ENCODE data around the gene OSTN. TPM values are rescaled to one million over a fixed set of nuclear protein-coding genes. Genes with fewer than 3 reads are reported as not detected.

OSTN gene
- total and polyA plus RNA-seq, 2 of the 13 experiments (the other 11 are each of a cell fraction or from before 2014, with no cell fraction given): not detected

DNA sequence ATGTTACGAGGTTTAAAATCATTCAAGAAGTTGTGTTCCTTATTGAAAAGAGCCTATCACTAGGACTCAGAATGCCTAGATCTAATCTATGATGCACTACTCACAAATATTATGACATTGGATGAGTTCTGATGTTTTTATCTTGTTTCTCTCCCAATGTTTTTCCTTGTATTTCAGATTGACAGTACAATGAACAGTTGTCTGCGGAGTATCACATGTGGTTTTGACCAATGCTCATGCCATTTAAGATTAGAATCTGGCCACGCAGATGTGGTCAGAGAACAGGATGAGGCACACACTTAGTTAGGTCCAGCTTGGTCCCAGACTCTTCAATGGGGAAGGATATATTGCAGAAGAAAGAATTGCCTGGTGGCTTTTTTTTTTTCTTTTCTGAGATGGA, 104.6 kb downstream of the OSTN start:
- no peak overlapping the region for H2AFZ ChIP-seq (ENCODE audit: low read length)
- TF ChIP-seq, protein P1, sequence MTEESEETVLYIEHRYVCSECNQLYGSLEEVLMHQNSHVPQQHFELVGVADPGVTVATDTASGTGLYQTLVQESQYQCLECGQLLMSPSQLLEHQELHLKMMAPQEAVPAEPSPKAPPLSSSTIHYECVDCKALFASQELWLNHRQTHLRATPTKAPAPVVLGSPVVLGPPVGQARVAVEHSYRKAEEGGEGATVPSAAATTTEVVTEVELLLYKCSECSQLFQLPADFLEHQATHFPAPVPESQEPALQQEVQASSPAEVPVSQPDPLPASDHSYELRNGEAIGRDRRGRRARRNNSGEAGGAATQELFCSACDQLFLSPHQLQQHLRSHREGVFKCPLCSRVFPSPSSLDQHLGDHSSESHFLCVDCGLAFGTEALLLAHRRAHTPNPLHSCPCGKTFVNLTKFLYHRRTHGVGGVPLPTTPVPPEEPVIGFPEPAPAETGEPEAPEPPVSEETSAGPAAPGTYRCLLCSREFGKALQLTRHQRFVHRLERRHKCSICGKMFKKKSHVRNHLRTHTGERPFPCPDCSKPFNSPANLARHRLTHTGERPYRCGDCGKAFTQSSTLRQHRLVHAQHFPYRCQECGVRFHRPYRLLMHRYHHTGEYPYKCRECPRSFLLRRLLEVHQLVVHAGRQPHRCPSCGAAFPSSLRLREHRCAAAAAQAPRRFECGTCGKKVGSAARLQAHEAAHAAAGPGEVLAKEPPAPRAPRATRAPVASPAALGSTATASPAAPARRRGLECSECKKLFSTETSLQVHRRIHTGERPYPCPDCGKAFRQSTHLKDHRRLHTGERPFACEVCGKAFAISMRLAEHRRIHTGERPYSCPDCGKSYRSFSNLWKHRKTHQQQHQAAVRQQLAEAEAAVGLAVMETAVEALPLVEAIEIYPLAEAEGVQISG (CRISPR knock-in tag; IDR thresholded peaks at IDR 0.05): no peak
- TF ChIP-seq KDM6A (CRISPR knock-in tag; IDR thresholded peaks at IDR 0.05; ENCODE audit: low read depth) (no peak), PHF20 (CRISPR knock-in tag; IDR thresholded peaks at IDR 0.05) (no peak), NFRKB (IDR thresholded peaks at IDR 0.05) (no peak), CENPT (CRISPR knock-in tag; IDR thresholded peaks at IDR 0.05; ENCODE audit: low read depth) (no peak), HIVEP1 (CRISPR knock-in tag; IDR thresholded peaks at IDR 0.05) (no peak)
- TF ChIP-seq, protein P2, sequence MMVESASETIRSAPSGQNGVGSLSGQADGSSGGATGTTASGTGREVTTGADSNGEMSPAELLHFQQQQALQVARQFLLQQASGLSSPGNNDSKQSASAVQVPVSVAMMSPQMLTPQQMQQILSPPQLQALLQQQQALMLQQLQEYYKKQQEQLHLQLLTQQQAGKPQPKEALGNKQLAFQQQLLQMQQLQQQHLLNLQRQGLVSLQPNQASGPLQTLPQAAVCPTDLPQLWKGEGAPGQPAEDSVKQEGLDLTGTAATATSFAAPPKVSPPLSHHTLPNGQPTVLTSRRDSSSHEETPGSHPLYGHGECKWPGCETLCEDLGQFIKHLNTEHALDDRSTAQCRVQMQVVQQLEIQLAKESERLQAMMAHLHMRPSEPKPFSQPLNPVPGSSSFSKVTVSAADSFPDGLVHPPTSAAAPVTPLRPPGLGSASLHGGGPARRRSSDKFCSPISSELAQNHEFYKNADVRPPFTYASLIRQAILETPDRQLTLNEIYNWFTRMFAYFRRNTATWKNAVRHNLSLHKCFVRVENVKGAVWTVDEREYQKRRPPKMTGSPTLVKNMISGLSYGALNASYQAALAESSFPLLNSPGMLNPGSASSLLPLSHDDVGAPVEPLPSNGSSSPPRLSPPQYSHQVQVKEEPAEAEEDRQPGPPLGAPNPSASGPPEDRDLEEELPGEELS (CRISPR knock-in tag; IDR thresholded peaks at IDR 0.05): no peak
- DNase-seq (ENCODE audit: low spot score) (no peak), ATAC-seq (no peak), FAIRE-seq (no peak)
- CTCF ChIA-PET (ENCODE audit: low intra/inter-chr PET ratio, low total read pairs): no interaction called here
- POLR2A ChIA-PET: no interaction called here
- 37% methylated on average over 3 of the region's 3 CpGs for WGBS (ENCODE audit: low lambda C conversion rate)
- H3K4me1 ChIP-seq (ENCODE audit: insufficient read depth, low read length): no peaks in the 10 kb centered on the region
- no peak overlapping the region for H3K9ac ChIP-seq (ENCODE audit: insufficient read depth, low read depth, low read length)
- H3K36me3 ChIP-seq (replicated peaks in 1 of 2; ENCODE audit: control insufficient read depth in 1 of 2, insufficient read depth in 2 of 2, low read length in 2 of 2): no peaks in the 10 kb centered on the region
- H3K79me2 ChIP-seq (ENCODE audit: insufficient read depth, low read length): no peaks in the 10 kb centered on the region
- H4K20me1 ChIP-seq (ENCODE audit: insufficient read depth, low read length): no peaks in the 10 kb centered on the region
- no peak overlapping the region for H3K27ac ChIP-seq (ENCODE audit: extremely low read length, insufficient read depth, low read length)
- intact Hi-C loops (cut with micrococcal nuclease; ENCODE audit: unreplicated experiment): no loop called here
- no peak overlapping the region for H3K4me2 ChIP-seq (ENCODE audit: low read depth, low read length)
- no peak overlapping the region for H3K4me3 ChIP-seq (replicated peaks in 1 of 3; ENCODE audit: insufficient read depth in 1 of 3, low read depth in 2 of 3, low read length in 3 of 3)
- H3K9me3 ChIP-seq (ENCODE audit: low read length): no peaks in the 10 kb centered on the region
- in situ Hi-C loops (cut with HindIII; ENCODE audit: extremely low pct_ligation_motif_present, low pct_unique_long_range_greater_than_20kb): no loop called here
- H3K27me3 ChIP-seq (ENCODE audit: control insufficient read depth in 1 of 2, insufficient read depth in 2 of 2, low read length in 2 of 2): no peaks in the 10 kb centered on the region
- no TSS peak for BruUV-seq (replicated peaks)

Data from HepG2 (cell line).